Effector memory CD8-positive, alpha-beta T cell (primary cell): ENCODE data around the gene GPA33.

Experiments
- ATAC-seq: fragments of 150-1000 bp; cut with Tn5 transposase; replicated peaks from 2 replicates; pipeline ENCODE4 v1.10.0; 2021; ENCODE audit warnings: mild to moderate bottlenecking, moderate library complexity
- DNase-seq, 3 experiments: peaks; one replicate each; pipeline ENCODE4 v3.0.0; 2021
- H3K27ac Mint-ChIP-seq, 2 donors: one replicate each; pipeline ENCODE4 v1.8.0; 2022; ENCODE audit warnings: mild to moderate bottlenecking in 2 of 2, mixed read lengths in 2 of 2, moderate library complexity in 2 of 2
- H3K27me3 Mint-ChIP-seq, 2 donors: one replicate each; pipeline ENCODE4 v1.8.0; 2022; ENCODE audit warnings: mixed read lengths in 2 of 2
- H3K36me3 Mint-ChIP-seq: one replicate; pipeline ENCODE4 v1.8.0; 2022; ENCODE audit warnings: mild to moderate bottlenecking, moderate library complexity, mixed read lengths; ENCODE audit not compliant: insufficient read depth
- H3K4me1 Mint-ChIP-seq, 2 donors: one replicate each; pipeline ENCODE4 v1.8.0; 2022; ENCODE audit warnings: low read depth in 2 of 2, mixed read lengths in 2 of 2
- H3K4me3 Mint-ChIP-seq, 2 donors: one replicate each; pipeline ENCODE4 v1.8.0; 2022; ENCODE audit warnings: mild to moderate bottlenecking in 2 of 2, mixed read lengths in 2 of 2, moderate library complexity in 2 of 2
- H3K9me3 Mint-ChIP-seq, 2 donors: one replicate each; pipeline ENCODE4 v1.8.0; 2022; ENCODE audit warnings: mixed read lengths in 2 of 2

GPA33 gene

DNA sequence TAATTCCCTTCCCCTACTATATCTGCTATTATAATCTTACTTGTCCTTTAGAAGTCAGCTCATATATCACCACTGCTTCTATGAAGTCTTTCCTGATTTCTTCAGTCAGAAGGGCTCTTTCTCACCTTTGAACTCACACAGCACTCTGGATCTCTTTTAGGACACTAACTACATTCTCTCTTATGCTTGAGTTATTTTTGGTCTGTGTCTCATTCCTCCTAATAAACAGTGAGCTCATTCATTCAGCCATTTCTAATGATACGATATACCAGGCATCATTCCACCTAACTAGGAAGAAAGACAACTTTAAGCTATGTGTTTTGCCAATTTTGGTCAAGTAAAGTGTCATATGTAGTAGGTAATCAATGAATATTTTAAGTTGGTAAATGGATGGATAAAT, 2.5 kb upstream of the GPA33 start:
- DNase-seq (no peak), ATAC-seq (no peak)
- Mint-ChIP-seq H3K36me3 (peaks cover 6% of the 10 kb centered on the region), H3K9me3 (no peaks in the 10 kb centered on the region), H3K27me3 (peaks cover 0 to 7% of the 10 kb centered on the region in 2 donors), H3K4me3 (no peak overlapping the region), H3K27ac (peak overlapping the region in 1 of 2 donors; percentile 3), H3K4me1 (peaks cover 18% of the 10 kb centered on the region in 2 donors)

DNA sequence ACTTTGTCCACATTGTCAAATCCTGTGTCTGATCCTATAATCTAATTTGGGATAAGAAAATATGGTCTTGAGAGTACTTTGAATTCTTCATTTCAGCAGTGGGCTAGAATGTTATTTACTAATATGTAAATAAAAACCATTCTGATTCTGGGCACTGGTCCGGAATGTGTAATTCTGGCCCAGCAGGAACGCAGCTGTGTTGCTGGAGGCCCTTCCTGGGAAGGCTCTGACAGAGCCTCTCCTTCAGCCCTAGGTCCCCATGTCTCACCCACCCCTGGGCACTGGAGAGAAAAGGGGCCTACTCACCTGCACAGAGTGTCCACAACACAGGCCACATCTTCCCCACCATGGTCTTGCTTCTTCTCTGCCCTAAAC, 251 bp downstream of the GPA33 start:
- H3K4me1 Mint-ChIP-seq: peaks cover 17 to 18% of the 10 kb centered on the region in 2 donors
- peaks cover 6% of the 10 kb centered on the region for H3K36me3 Mint-ChIP-seq
- DNase-seq (no peak), ATAC-seq (no peak)
- no peaks in the 10 kb centered on the region for H3K9me3 Mint-ChIP-seq
- H3K4me3 Mint-ChIP-seq: peak overlapping the region; percentile 70 to 80
- H3K27ac Mint-ChIP-seq: peak overlapping the region; percentile 96 to 99
- no peaks in the 10 kb centered on the region for H3K27me3 Mint-ChIP-seq

DNA sequence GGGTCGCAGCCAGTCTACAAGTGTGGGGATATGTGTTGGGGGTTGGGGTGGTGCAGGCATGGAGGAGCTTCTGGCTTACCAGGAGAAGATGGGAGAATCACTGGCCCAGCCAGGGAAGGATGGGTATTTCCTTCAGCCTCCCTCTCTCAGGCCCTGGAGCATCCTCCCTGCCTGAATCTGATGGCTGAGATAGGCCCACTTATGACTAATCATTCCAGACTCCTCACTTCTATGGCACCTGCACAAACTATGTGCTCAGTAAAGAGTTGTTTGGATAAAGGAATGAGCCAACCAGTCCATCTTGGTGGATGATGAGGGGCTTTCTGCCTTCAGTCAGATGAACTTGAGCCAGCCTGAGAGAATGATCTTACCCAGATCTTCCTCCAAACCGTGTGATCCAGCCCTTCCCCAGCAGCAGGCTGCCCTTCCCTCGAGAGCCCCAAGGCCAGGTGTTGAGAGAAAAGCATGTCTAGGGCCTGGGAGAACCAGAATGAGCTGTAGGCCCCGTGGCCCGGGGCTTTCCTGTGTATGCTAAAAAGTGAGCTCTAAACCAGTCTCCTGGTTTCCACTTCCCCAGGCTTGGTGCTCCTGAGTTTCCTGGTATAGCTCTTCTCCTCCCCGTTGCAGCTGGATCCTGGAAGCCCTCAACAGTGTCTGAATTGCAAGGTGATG, 1.3 kb downstream of the GPA33 start:
- no peaks in the 10 kb centered on the region for H3K27me3 Mint-ChIP-seq
- H3K36me3 Mint-ChIP-seq: peaks cover 6% of the 10 kb centered on the region
- peak overlapping the region; percentile 70 to 80 for H3K4me3 Mint-ChIP-seq

DNA sequence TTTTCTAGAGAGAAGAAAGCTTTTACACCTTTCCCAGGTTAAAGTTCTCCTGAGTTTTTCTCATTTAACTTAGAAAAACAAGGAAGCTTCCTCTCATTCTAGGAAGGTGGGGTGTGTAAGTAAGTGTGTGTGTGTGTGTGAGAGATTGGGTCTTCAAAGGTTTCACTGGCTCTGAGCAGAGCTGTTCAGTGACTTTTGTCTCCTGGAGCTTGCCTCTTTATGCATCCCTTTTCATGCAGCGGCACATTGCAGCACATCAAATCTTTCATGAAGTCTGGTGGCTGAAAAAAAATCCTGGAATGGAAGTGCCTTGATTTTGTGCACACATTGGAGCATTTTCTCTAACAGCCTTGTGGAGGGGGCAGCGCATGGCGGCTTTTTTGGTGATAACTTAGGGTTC, 3.4 kb downstream of the GPA33 start:
- Mint-ChIP-seq H3K4me1 (peaks cover 18 to 20% of the 10 kb centered on the region in 2 donors), H3K4me3 (no peak overlapping the region), H3K27ac (peak overlapping the region in 1 of 2 donors; percentile 8), H3K9me3 (no peaks in the 10 kb centered on the region), H3K27me3 (no peaks in the 10 kb centered on the region), H3K36me3 (peaks cover 6% of the 10 kb centered on the region)
- no peak for DNase-seq
- no peak for ATAC-seq

More for the DNA sequence above, 1.3 kb downstream of the GPA33 start:
- Mint-ChIP-seq H3K4me1 (peaks cover 16 to 18% of the 10 kb centered on the region in 2 donors), H3K9me3 (no peaks in the 10 kb centered on the region), H3K27ac (peak overlapping the region; percentile 0 to 96)
- ATAC-seq (no peak), DNase-seq (no peak)

DNA sequence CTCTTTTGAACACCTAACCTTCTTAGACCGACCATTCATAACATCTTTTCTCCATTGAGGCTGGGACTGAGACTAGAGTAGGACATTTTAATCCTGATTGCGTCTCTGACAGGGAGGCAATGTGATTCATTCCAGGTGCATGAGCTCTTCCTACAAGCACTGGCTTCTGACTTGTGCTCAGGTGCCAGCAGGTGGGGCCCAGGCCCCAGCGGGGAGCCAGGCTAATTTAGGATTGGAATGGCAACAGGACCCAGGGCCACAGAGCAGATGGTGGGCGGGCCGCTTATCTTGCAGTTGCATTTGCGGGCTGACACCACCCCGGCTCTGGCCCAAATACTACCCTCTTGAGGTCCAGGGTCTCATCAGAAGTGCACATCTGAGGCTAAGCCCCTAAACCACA, 4.1 kb downstream of the GPA33 start:
- no peak overlapping the region for H3K4me3 Mint-ChIP-seq
- no peaks in the 10 kb centered on the region for H3K27me3 Mint-ChIP-seq
- ATAC-seq: no peak
- H3K4me1 Mint-ChIP-seq: peaks cover 18 to 20% of the 10 kb centered on the region in 2 donors
- no peak for DNase-seq
- no peak overlapping the region for H3K27ac Mint-ChIP-seq
- H3K36me3 Mint-ChIP-seq: peaks cover 6% of the 10 kb centered on the region
- H3K9me3 Mint-ChIP-seq: no peaks in the 10 kb centered on the region

DNA sequence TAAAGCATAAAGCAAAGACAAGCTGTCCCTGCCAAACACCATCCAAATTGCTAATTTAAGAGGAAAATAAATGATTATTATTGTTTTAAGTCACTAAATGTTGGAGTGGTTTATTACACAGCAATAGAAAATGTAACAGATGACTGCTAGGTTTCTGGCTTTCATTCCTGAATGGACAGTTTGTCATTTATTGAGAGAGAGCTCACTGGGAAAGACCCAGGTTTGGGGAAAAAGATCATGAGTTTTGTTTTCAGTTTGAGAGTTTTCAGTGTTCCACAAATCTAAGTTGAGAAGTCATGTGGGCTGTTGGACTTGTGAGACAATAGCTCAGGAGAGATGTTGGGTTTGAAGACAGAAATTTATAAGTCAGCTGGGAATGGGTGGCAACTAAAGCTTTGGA, 5.4 kb downstream of the GPA33 start:
- DNase-seq: no peak
- ATAC-seq: no peak
- Mint-ChIP-seq H3K27ac (no peak overlapping the region), H3K36me3 (peaks cover under 1% of the 10 kb centered on the region), H3K9me3 (no peaks in the 10 kb centered on the region), H3K4me1 (peaks cover 8 to 15% of the 10 kb centered on the region in 2 donors), H3K4me3 (no peak overlapping the region), H3K27me3 (no peaks in the 10 kb centered on the region)

DNA sequence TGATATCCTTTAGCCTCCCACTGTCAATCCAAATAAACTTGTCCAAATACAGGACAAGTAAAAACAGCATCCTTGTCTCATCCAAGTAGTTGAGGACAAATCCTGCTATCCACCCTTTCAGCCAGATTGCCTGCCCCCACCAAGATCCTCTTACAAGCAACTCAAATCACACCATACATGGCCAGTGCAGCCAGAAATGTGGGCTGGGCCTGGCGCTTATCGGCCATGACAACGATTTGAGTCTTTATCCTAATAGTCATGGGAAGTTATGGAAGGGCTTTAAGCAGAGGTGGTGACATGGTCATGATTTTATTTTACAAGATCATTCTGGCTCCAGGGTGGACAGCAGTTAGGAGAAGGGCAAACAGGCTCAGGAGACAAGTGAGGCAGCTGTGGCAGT, 6.3 kb downstream of the GPA33 start:
- H3K27ac Mint-ChIP-seq: no peak overlapping the region
- H3K36me3 Mint-ChIP-seq: no peaks in the 10 kb centered on the region
- H3K4me1 Mint-ChIP-seq: peaks cover 0 to 9% of the 10 kb centered on the region in 2 donors
- ATAC-seq (no peak), DNase-seq (no peak)
- H3K27me3 Mint-ChIP-seq: no peaks in the 10 kb centered on the region
- no peak overlapping the region for H3K4me3 Mint-ChIP-seq
- no peaks in the 10 kb centered on the region for H3K9me3 Mint-ChIP-seq

DNA sequence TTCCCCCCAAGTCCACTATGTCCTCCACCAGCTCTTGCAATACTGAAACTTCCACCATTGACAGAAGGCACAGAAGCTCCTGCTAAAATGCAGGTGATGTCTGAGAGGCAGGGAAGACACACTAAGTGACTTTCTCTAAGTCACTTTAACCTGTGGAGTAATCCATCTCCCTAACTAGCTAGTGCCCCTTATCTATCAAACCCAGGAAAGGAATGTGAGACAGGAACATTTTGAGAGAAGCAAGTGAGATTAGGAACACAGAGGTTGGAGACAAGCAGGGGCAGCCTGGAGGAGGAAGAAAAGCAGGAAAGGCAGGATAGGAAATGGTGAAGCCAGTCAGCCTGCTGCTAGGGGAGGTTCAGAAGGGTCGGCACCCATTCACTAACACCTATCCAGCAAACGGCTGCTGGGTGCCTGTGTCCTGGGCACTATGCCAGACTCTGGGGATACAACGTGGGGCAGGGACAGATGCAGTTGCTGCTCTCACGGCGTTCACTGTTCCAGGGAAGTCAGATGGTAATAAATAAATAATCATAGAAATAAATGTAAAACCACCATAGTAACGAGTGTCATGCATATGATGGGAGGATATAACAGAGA, 7.0 kb downstream of the GPA33 start:
- Mint-ChIP-seq H3K9me3 (no peaks in the 10 kb centered on the region), H3K36me3 (no peaks in the 10 kb centered on the region), H3K4me1 (peaks cover 4 to 11% of the 10 kb centered on the region in 2 donors), H3K4me3 (no peak overlapping the region), H3K27me3 (no peaks in the 10 kb centered on the region), H3K27ac (no peak overlapping the region)
- ATAC-seq (no peak), DNase-seq (no peak)

DNA sequence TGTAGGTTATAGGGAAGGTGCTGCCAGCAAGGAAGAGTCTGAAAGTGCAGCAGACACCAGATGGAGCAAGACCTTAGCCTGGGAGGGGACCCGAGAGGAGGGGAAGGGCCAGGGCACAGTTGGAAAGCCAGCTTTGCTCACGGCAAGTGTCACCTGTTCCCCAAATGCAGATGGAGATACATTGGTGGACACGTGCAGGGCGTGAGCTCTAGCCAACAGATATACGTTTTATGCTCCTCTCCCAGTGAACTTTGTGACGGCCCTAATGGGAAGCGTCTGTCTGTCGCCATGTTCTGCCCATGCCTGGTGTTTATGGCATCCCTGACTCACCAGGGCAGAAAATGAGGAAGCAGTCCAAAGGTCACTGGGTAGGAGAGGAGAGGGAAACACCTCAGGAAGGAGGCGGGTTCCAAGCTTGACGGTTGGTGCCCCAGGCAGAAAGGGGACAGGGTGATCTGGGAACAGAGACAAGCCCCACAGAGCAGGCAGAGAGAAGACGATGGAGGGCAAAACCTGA, 7.6 kb downstream of the GPA33 start:
- H3K9me3 Mint-ChIP-seq: no peaks in the 10 kb centered on the region
- no peak for ATAC-seq
- H3K27ac Mint-ChIP-seq: peak overlapping the region in 1 of 2 donors; percentile 75
- no peaks in the 10 kb centered on the region for H3K36me3 Mint-ChIP-seq
- no peak overlapping the region for H3K4me3 Mint-ChIP-seq
- no peak for DNase-seq
- H3K27me3 Mint-ChIP-seq: no peaks in the 10 kb centered on the region
- peaks cover 7 to 16% of the 10 kb centered on the region in 2 donors for H3K4me1 Mint-ChIP-seq

DNA sequence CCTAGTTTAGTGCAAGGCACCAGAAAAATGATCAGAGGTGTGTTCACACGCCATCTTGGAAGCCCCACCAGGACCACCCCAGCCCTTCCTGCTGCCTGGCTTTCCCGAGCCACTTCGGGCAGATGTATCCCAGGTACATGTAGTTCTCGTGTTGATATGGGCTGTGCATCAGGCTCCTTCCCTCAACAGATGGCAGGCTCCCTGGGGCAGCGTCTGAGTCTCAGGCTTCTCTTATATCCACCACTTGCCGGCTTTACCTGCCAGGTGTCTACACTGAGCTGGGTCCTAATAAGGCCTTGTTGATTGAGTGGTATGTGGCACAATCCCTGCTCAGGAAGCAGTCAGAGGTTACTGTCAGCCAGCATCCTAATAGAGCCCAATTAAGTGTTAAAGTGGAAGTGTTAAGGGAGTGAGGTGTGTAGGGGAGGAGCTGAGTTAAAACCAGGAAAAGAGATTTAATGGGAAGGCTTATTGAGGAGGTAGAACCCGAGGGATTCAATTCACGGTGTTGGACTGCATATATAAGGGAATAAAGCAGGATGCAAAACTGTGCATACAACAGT, 8.5 kb downstream of the GPA33 start:
- no peaks in the 10 kb centered on the region for H3K36me3 Mint-ChIP-seq
- H3K27ac Mint-ChIP-seq: peak overlapping the region in 1 of 2 donors; percentile 75
- H3K4me3 Mint-ChIP-seq: no peak overlapping the region
- ATAC-seq (no peak), DNase-seq (no peak)
- H3K4me1 Mint-ChIP-seq: peaks cover 11 to 24% of the 10 kb centered on the region in 2 donors
- H3K27me3 Mint-ChIP-seq: no peaks in the 10 kb centered on the region
- no peaks in the 10 kb centered on the region for H3K9me3 Mint-ChIP-seq

DNA sequence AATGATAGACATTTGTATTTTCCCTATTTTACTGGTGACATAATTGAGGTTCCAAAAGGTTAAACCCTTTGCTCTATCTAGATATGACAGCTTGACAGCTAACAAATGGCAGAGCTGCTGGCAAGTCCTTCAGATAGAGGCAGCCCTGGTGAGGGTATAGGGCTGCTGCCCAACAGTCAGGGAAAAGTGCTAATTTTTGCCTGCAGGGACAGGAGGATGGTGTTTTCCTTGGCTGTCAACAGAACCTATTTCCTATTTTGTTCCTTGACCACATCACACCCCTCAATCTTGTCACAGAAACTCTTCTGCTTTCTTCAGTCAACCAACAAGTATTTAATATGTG, 12.3 kb downstream of the GPA33 start:
- DNase-seq (no peak), ATAC-seq (no peak)
- Mint-ChIP-seq H3K27ac (peak overlapping the region; percentile 20 to 92), H3K4me3 (peak overlapping the region in 1 of 2 donors; percentile 75), H3K9me3 (no peaks in the 10 kb centered on the region), H3K27me3 (no peaks in the 10 kb centered on the region), H3K4me1 (peaks cover 31 to 41% of the 10 kb centered on the region in 2 donors), H3K36me3 (peaks cover 2% of the 10 kb centered on the region)

DNA sequence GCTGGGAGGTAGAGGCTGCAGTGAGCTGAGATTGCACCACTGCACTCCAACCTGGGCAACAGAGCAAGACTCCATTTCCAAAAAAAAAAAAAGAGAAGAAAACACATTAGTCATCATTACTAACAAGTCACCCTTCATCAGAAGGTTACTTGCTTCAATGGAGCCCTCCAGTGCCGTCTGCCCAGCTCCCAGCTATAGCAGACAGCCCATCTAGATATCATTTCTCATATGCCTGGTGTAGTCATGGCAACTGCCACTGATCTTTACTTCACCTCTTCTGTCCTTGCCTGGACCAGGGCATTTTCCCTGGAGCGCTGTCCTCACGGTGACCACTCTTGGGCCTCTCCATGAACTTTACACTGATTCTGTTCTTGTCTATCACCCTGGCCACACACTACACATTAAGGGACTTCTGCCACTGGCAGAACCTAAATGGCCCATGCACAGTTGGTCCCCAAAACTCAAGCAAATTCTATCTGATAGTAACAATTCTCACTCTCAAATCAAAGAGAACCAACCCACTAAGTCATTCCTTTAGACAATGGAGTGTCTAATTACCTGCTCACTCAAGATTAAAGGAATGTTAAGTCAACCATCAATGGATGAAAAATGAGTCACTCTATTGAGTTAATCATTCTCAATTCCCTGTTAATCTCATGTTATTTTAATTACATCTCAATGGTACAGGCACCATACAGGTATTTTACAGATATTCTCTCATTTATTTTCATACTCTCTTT, 12.9 kb downstream of the GPA33 start:
- peak overlapping the region; percentile 56 to 92 for H3K27ac Mint-ChIP-seq
- DNase-seq (no peak), ATAC-seq (no peak)
- H3K4me1 Mint-ChIP-seq: peaks cover 31 to 40% of the 10 kb centered on the region in 2 donors
- peaks cover 2% of the 10 kb centered on the region for H3K36me3 Mint-ChIP-seq
- H3K4me3 Mint-ChIP-seq: peak overlapping the region; percentile 70 to 75
- H3K27me3 Mint-ChIP-seq: no peaks in the 10 kb centered on the region
- H3K9me3 Mint-ChIP-seq: no peaks in the 10 kb centered on the region

DNA sequence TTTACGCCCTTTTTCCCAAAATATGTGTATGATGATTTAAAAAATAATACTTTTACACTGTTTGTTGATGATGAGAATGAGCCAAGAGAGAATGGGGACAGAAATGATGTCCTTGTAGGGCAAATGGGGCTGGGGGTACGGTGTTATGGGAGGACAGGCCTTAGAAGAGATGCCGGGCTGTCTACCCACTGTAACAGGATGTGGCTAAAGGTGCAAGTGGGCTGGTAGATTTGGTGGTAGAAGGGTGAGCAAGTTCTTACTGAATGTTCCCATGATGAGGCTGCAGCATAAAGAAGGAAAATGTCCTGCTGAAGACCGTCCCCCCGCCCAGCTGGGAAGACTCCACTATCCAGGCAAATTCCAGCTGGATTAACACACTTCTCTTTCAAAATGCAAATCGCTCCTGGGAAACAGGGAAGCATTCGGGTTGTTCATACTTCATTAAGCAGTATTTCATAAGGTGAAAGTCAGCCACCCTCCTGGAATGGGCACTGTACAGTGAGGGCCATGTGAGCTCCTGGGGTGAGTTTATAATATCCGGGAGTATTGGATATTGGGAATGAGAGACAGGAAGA, 14.0 kb downstream of the GPA33 start:
- peak overlapping the region; percentile 70 to 75 for H3K4me3 Mint-ChIP-seq

More for the DNA sequence above, 14.0 kb downstream of the GPA33 start:
- Mint-ChIP-seq H3K36me3 (peaks cover 2% of the 10 kb centered on the region), H3K27me3 (no peaks in the 10 kb centered on the region), H3K9me3 (no peaks in the 10 kb centered on the region), H3K27ac (peak overlapping the region; percentile 56 to 92), H3K4me1 (peaks cover 31 to 38% of the 10 kb centered on the region in 2 donors)
- peak; percentile 78 for ATAC-seq
- DNase-seq: peak in 2 of 3 experiments; percentile 4 to 7
